ENCODE measurements around the gene EYS. TPM values are rescaled to one million over a fixed set of nuclear protein-coding genes. Genes with fewer than 3 reads are reported as not detected.

Gene EYS
- total RNA-seq, 2 experiments from 2014 or later = not detected

DNA sequence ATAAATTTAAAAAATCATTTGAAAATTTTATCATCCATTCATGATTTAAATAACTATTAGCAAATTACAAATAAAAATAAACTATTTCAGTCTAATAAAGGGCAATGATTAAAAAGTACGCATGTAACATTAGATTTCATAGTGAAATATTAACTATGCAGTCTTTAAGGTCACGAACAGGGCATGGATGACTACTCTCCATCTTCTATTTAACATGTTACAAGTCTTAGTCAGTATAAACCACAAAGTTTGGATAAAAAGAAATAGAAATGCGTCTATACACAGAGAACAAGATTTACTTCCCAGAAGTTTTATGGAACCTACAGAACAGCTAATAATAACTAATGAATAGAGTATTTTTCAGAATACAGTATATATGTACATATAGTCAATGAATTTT, 1016.0 kb downstream of the EYS start:
- no peak overlapping the region for H3K4me3 ChIP-seq (ENCODE audit: low read length)
- TF ChIP-seq, protein P1, sequence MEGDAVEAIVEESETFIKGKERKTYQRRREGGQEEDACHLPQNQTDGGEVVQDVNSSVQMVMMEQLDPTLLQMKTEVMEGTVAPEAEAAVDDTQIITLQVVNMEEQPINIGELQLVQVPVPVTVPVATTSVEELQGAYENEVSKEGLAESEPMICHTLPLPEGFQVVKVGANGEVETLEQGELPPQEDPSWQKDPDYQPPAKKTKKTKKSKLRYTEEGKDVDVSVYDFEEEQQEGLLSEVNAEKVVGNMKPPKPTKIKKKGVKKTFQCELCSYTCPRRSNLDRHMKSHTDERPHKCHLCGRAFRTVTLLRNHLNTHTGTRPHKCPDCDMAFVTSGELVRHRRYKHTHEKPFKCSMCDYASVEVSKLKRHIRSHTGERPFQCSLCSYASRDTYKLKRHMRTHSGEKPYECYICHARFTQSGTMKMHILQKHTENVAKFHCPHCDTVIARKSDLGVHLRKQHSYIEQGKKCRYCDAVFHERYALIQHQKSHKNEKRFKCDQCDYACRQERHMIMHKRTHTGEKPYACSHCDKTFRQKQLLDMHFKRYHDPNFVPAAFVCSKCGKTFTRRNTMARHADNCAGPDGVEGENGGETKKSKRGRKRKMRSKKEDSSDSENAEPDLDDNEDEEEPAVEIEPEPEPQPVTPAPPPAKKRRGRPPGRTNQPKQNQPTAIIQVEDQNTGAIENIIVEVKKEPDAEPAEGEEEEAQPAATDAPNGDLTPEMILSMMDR (IDR thresholded peaks at IDR 0.05) = no peak
- intact Hi-C loops (cut with DNase I, micrococcal nuclease) = no loop called here
- H3K27me3 ChIP-seq (ENCODE audit: control insufficient read depth in 1 of 2, insufficient read depth in 2 of 2, low read length in 2 of 2) = no peaks in the 10 kb centered on the region
- no peak for DNase-seq
- no peak overlapping the region for H3K27ac ChIP-seq (ENCODE audit: low read depth in 1 of 2, low read length in 2 of 2)
- no peak for ATAC-seq (ENCODE audit: poor library complexity)
- H3K9me3 ChIP-seq (ENCODE audit: control insufficient read depth in 1 of 2, insufficient read depth in 1 of 2, low read length in 2 of 2) = peaks cover 1 to 3% of the 10 kb centered on the region in 2 experiments
- peaks cover 7% of the 10 kb centered on the region for H3K9me3 Mint-ChIP-seq
- POLR2A ChIA-PET = no interaction called here
- no peaks in the 10 kb centered on the region for H3K4me1 ChIP-seq (ENCODE audit: insufficient read depth, low read length)
- CTCF ChIA-PET = no interaction called here
- H3K36me3 ChIP-seq (ENCODE audit: insufficient read depth, low read length) = no peaks in the 10 kb centered on the region
- no peak overlapping the region for H3K27ac Mint-ChIP-seq
- no peaks in the 10 kb centered on the region for H3K27me3 Mint-ChIP-seq
- no peaks in the 10 kb centered on the region for H3K36me3 Mint-ChIP-seq (ENCODE audit: low read depth)
- H3K4me3 Mint-ChIP-seq = no peak overlapping the region
- H3K4me1 Mint-ChIP-seq (ENCODE audit: low read depth) = no peaks in the 10 kb centered on the region

DNA sequence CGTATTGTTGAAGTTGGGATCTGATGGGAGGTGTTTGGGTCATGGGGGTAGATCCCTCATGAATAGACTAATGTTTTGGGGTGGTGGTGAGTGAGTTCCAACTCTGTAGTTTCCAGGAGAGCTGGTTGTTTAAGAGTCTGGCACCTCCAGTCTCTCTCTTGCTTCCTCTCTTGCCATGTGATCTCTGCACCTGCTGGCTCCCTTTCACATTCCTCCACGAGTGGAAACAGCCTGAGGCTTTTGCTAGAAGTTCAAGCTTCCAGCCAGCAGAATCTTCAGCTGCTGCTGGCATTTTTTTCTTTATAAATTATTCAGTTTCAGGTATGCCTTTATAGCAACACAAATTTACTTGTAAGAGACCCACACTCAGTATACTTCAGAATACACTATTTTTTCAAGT, 1021.6 kb downstream of the EYS start:
- H3K9me3 ChIP-seq (ENCODE audit: control insufficient read depth in 1 of 2, insufficient read depth in 1 of 2, low read length in 2 of 2) = peaks cover 0 to 11% of the 10 kb centered on the region in 2 experiments
- TF ChIP-seq, protein P1 (IDR thresholded peaks at IDR 0.05) = no peak
- no peaks in the 10 kb centered on the region for H3K27me3 ChIP-seq (ENCODE audit: control insufficient read depth in 1 of 2, insufficient read depth in 2 of 2, low read length in 2 of 2)
- Mint-ChIP-seq H3K27ac (no peak overlapping the region), H3K9me3 (peaks cover 9% of the 10 kb centered on the region), H3K36me3 (ENCODE audit: low read depth) (no peaks in the 10 kb centered on the region), H3K4me1 (ENCODE audit: low read depth) (no peaks in the 10 kb centered on the region), H3K27me3 (no peaks in the 10 kb centered on the region), H3K4me3 (no peak overlapping the region)
- CTCF ChIA-PET = no interaction called here
- intact Hi-C loops (cut with DNase I, micrococcal nuclease) = no loop called here
- POLR2A ChIA-PET = no interaction called here
- no peaks in the 10 kb centered on the region for H3K4me1 ChIP-seq (ENCODE audit: insufficient read depth, low read length)
- H3K27ac ChIP-seq (ENCODE audit: low read depth in 1 of 2, low read length in 2 of 2) = no peak overlapping the region
- H3K4me3 ChIP-seq (ENCODE audit: low read length) = no peak overlapping the region
- DNase-seq (no peak), ATAC-seq (ENCODE audit: poor library complexity) (no peak)
- no peaks in the 10 kb centered on the region for H3K36me3 ChIP-seq (ENCODE audit: insufficient read depth, low read length)

- ATAC-seq (ENCODE audit: poor library complexity) = no peak
- Mint-ChIP-seq H3K36me3 (ENCODE audit: low read depth) (no peaks in the 10 kb centered on the region), H3K9me3 (peaks cover 9% of the 10 kb centered on the region), H3K4me3 (no peak overlapping the region), H3K4me1 (ENCODE audit: low read depth) (no peaks in the 10 kb centered on the region), H3K27ac (no peak overlapping the region), H3K27me3 (no peaks in the 10 kb centered on the region)
- no peak overlapping the region for H3K27ac ChIP-seq (ENCODE audit: low read depth in 1 of 2, low read length in 2 of 2)
- intact Hi-C loops (cut with DNase I, micrococcal nuclease) = no loop called here
- POLR2A ChIA-PET = no interaction called here
- H3K4me1 ChIP-seq (ENCODE audit: insufficient read depth, low read length) = no peaks in the 10 kb centered on the region
- peaks cover 0 to 12% of the 10 kb centered on the region in 2 experiments for H3K9me3 ChIP-seq (ENCODE audit: control insufficient read depth in 1 of 2, insufficient read depth in 1 of 2, low read length in 2 of 2)
- no peaks in the 10 kb centered on the region for H3K36me3 ChIP-seq (ENCODE audit: insufficient read depth, low read length)
- CTCF ChIA-PET = no interaction called here
- no peak for DNase-seq
- TF ChIP-seq, protein P1 (IDR thresholded peaks at IDR 0.05) = no peak
- no peaks in the 10 kb centered on the region for H3K27me3 ChIP-seq (ENCODE audit: control insufficient read depth in 1 of 2, insufficient read depth in 2 of 2, low read length in 2 of 2)
- H3K4me3 ChIP-seq (ENCODE audit: low read length) = no peak overlapping the region
Observed at GRCh38 chr6:64683682-64684081, 1023.3 kb downstream of the EYS start.
